ENCODE results near the gene PFN4.

PFN4 gene

GRCh38 chr2:24132543-24132942, 9.4 kb upstream of the PFN4 start:
- no peak for TF ChIP-seq CTCF (IDR thresholded peaks at IDR 0.05; ENCODE audit: control insufficient read depth, insufficient read depth, low read depth, low read length, missing control alignments)
- DNase-seq (ENCODE audit: low read depth) = no peak
- no peak overlapping the region for H3K4me3 ChIP-seq (ENCODE audit: control insufficient read depth, low read depth, low read length)

GRCh38 chr2:24125956-24126355, 2.8 kb upstream of the PFN4 start:
- no peak for DNase-seq (ENCODE audit: low read depth)
- TF ChIP-seq CTCF (IDR thresholded peaks at IDR 0.05; ENCODE audit: control insufficient read depth, insufficient read depth, low read depth, low read length, missing control alignments) = no peak
- H3K4me3 ChIP-seq (ENCODE audit: control insufficient read depth, low read depth, low read length) = no peak overlapping the region

DNA sequence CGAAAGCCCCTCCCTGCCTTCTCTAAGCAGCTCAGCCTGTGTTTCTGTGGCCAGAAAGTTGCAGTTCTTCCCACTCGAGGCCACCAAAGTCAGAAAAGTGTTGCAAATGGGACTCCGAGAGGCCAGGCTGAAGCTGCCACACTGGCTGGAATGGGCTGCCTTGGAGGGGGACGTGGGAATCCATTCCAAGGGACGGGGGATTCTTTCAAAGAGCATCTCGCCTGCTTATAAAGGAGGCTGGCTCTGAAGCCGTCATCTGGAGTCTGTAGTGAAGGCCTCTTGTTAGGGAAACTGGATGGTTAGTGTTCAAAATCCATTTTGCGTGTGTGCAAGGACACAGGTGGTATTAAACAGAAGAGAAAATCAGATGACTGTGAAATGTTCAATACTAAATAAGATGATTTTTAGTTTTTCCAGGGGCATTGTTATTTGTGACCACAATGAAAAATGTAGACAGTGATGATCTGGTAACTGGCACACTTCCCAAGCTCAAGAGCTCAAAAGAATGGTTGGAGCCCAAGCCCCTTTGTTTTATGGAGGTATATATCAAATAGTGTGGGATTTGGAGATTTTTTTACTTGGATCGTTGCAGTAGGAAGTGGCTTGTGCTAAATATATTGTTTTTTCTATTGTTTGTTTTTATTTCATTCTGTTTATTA, 917 bp upstream of the PFN4 start:
- peak overlapping the region; percentile 61 for H3K4me3 ChIP-seq (ENCODE audit: control insufficient read depth, low read depth, low read length)
- no peak for DNase-seq (ENCODE audit: low read depth)
- no peak for TF ChIP-seq CTCF (IDR thresholded peaks at IDR 0.05; ENCODE audit: control insufficient read depth, insufficient read depth, low read depth, low read length, missing control alignments)

- peak overlapping the region; percentile 61 for H3K4me3 ChIP-seq (ENCODE audit: control insufficient read depth, low read depth, low read length)
- no peak for TF ChIP-seq CTCF (IDR thresholded peaks at IDR 0.05; ENCODE audit: control insufficient read depth, insufficient read depth, low read depth, low read length, missing control alignments)
- DNase-seq (ENCODE audit: low read depth) = no peak
These were observed 554 bp downstream of the PFN4 start for GRCh38 chr2:24122366-24123194.

DNA sequence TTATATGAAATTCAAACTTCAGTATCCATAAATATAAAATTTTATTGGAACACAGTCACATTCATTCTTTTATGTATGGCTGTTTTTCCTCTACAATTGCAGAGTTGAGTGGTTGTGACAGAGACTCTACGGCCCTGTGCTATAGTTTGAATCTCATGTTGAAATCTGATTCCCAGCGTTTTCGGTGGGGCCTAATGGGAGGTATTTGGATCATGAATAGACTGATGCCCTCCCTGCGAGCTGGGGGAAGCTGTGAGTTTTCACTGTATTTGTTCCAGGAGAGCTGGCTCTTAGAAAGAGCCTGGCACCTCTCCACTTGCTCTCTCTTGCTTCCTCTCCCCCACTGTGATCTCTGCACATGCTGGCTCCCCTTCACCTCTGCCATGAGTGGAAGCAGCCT, 1.7 kb downstream of the PFN4 start:
- DNase-seq (ENCODE audit: low read depth) = no peak
- TF ChIP-seq CTCF (IDR thresholded peaks at IDR 0.05; ENCODE audit: control insufficient read depth, insufficient read depth, low read depth, low read length, missing control alignments) = no peak

GRCh38 chr2:24121066-24121465, 2.1 kb downstream of the PFN4 start:
- DNase-seq (ENCODE audit: low read depth) = no peak
- no peak overlapping the region for H3K4me3 ChIP-seq (ENCODE audit: control insufficient read depth, low read depth, low read length)
- no peak for TF ChIP-seq CTCF (IDR thresholded peaks at IDR 0.05; ENCODE audit: control insufficient read depth, insufficient read depth, low read depth, low read length, missing control alignments)

More for the DNA sequence above, 1.7 kb downstream of the PFN4 start:
- H3K4me3 ChIP-seq (ENCODE audit: control insufficient read depth, low read depth, low read length) = no peak overlapping the region

All from AG09309 (cell line).